ENCODE measurements around the gene PDE4B.
A peak's percentile ranks its signal among the peaks of the same experiment; 100 is the strongest.

The PDE4B gene

GRCh38 chr1:66292305-66292704 is 499.6 kb downstream of the PDE4B start:
- no peak for DNase-seq

DNA sequence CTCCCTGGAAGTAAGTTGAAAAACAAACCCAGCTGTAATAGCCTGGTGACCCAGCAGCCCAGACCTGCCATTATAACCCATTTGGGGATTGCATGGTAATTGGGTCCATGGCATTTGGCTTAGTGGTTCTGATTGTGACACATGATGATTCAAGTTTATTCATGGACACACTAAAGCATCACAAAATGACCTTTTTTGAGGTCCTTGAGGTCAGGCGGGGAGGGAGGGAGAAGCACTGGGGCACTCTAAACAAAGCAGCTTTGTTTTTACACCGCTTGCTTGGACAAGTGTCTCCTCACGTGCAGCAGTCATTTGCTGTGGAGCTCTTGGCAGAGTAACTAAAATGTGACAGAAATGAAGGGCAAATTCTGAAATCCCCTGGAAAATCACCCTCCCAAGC is 500.2 kb downstream of the PDE4B start:
- DNase-seq = no peak

DNA sequence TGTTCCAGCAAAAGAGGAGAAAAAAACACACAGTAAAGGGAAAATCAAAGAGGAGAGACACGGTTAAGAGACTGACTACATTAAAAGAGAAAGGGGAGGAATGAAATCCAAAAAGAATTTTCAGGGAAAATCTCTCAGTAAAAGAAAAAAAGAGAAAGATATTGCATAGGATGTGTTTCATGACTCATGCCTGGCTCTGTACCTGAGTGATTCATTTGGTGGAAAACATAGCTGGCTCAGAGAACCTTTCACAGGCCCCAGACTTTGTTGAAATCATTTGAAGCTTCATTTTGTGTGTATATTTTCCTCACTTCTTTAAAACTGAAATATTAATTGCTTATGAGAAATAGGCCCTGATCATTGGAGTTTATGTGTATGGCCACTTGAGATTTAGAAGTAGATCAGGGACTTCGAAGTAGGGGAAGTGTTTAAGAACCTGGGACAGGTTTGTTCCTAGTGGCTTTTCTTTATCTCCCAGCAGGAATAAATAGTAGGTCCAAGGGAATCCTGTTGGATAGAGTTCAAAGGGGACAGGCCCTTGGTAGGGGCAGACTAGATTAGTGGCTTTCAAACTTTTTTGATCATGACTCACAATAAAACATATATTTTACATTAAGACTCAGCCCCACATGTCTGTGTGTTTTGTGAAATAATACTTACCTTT is 502.1 kb downstream of the PDE4B start:
- DNase-seq = no peak

DNA sequence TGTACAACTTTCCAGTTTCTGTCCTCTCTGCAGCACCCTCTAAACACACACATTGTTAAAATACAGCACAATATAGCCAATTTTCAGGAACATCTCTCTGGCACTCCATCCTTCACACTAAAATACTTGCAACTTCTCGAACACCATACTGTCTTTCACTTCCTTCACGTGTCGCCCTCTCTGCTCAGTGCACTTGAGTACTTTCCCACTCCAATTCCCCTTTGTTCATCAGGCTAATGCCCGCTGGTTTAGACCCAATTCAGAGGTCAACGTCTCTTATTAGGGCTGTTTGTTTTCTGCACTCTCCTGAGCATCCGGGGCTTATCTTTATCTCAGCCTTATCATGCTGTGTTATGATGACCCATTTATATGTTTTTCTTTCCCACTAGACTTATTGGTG is 503.1 kb downstream of the PDE4B start:
- DNase-seq = no peak

- no peak for DNase-seq
Measured at GRCh38 chr1:66296370-66296769, 503.7 kb downstream of the PDE4B start.

GRCh38 chr1:66296951-66297350 is 504.3 kb downstream of the PDE4B start:
- DNase-seq = no peak

DNA sequence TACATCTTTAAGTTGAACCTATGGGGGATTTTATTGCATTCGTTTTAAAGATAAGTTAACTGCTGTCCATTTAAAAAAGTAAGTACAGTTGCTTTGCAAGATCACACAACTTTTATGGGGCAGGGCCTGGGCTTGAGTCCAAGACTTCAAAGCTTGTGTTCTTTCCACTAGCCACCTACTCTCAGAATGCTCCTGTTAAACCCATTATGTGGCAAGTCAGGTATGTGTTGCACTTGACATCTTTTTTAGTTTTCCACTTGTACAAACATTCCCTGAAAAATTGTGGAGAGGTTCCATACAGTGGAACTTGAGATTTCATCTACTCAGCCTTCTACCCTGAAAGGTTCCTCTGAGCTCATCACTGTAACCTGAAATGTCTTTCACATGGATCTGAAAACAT is 505.8 kb downstream of the PDE4B start:
- DNase-seq = no peak

DNA sequence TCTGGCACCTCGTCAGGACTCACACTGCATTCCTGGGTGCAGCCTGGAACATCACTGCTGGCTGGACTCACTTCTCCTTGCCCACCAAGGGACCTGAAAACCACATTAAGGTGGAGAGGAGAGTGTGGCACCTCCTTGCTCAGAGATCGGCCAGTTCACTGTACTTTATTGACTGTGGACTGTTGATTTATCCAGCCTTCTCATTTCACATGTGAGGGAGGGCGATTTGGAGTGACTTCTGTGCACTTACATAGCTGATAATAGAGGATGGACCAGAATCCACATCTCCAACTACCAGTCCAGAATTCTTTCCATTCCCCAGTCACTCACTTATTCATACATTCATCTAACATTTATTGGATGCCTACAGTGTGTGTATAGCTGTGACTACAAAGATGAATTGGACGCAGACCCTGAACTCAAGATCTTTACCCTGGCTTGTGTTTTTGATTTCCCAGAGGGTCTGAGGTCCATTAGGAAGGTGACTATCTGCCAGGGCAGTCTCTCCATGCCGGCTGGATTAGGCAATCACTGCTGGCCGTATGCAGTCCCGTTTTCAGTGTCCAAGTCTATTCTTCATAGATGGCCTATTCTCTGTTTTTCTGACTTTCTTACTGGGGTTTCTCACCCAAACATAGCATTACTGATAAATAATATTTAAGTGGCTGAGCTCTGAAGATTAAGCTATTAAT is 507.7 kb downstream of the PDE4B start:
- no peak for DNase-seq

- DNase-seq = no peak
Measured at GRCh38 chr1:66300972-66301451, 508.3 kb downstream of the PDE4B start.

DNA sequence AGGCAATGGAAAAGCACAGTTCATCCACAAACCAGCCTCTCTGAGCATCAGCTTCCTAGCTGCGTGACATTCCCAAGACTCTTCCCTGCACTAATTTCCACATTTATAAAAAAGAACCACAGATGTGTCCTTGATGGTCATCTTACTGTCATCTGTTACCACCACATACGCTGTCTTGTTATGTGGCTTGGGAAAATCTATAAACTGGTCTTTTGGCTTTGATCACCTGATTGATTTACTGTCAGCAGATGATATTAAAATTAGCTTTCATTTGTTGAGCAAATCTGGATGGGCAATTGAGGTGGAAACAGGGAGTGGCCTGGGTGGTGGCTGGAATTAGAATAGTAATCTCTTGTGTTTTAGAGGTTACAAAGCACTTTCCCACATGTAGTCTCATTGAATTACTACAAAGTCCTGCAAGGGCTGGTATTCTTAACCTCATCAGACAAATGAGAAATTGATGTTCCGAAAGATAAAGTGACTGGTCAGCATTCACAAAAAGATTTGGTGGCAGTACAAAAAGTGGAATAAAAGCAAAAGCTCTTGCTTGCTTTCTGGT is 509.6 kb downstream of the PDE4B start:
- no peak for DNase-seq

GRCh38 chr1:66302815-66303214 is 510.1 kb downstream of the PDE4B start:
- no peak for DNase-seq

GRCh38 chr1:66303646-66304045 is 511.0 kb downstream of the PDE4B start:
- no peak for DNase-seq

DNA sequence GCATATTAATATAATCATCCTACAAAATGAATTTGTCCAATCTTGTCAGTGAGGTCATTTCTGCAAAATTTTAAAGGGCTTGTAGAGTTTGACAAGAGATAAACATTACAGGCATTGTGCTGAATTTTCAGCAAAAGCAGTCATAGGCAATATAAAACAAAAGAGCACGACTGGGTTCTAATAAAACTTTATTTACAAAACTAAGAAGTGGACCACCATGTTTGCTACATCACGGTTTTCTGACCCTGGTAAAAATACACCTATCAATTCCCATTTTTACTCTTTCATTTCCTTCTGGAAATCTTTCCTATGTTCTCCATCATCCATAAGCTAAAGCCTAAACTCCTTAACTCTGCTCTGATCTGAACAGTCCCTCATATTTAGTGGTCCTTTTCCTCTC is 511.4 kb downstream of the PDE4B start:
- no peak for DNase-seq

DNA sequence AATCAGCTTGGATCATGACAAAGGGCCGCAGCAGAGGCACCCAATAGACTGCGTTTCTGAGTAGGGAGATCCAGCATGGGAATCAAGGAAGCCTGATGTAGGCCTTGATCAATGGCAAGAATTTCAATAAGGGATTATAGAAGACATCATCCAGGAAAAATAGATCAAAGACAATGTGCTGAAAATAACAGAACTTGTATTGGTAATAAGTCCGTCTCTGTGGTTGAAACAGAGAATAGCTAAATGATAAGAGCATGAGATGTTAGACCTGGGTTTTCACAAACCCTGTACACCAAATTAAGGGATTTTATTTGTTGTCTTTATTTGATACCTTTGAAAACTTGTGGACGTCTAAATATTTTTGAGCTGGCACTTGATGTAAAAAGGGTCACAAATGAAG is 513.2 kb downstream of the PDE4B start:
- DNase-seq = no peak

- DNase-seq = no peak
Measured at GRCh38 chr1:66309006-66309741, 516.5 kb downstream of the PDE4B start.

- no peak for DNase-seq
Measured at GRCh38 chr1:66311092-66311491, 518.4 kb downstream of the PDE4B start.

GRCh38 chr1:66311628-66312027 is 518.9 kb downstream of the PDE4B start:
- no peak for DNase-seq

GRCh38 chr1:66312271-66312990 is 519.7 kb downstream of the PDE4B start:
- DNase-seq = peak; percentile 15

DNA sequence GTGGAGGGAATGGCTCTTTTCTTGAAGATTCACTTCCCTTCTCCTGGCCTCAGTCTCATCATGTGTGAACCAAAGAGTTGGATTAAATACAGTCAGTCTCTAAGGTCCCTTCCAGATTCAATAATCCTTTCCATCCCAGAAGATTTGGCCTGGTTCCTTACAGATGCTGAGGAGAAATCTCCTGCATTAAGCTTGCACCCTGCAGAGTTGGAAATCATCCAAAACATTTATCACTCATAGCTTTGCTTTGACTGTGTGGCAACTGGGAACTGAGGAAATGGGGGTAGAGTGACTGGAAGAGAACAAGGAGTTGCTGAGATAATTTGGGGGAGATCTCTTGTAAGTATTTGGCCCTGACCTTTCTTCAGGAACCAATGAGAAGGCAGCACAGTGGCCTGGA is 520.7 kb downstream of the PDE4B start:
- DNase-seq = no peak

- no peak for DNase-seq
Measured at GRCh38 chr1:66315671-66316070, 523.0 kb downstream of the PDE4B start.

- DNase-seq = no peak
Measured at GRCh38 chr1:66316464-66317247, 524.0 kb downstream of the PDE4B start.

DNA sequence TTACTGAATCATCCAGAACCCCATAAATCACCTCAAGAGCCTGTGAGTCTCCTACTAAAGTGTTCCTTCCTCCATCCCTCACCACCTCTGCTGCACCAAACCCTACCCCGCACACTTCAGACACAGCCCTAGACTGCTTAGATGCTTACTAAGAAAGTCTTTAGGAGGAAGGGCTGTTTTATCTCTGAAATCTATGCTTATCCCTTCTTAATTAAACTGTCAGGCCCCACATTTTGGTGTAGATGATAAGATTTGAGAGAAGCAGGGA is 524.5 kb downstream of the PDE4B start:
- DNase-seq = no peak

Measured in right kidney (tissue), 1 donor.